OCI-LY1 (cell line): ENCODE data around the gene SULT2B1.

Experiments
- EZH2 ChIP-seq: fragments of 200-600 bp; sonication (generic), shearing (Covaris generic); IDR thresholded peaks from 2 replicates; pipeline ENCODE4 v1.8.0; 2017; ENCODE audit warnings: borderline replicate concordance, mixed run types, mild to moderate bottlenecking, antibody characterized with exemption, low read length, moderate library complexity, mixed read lengths
- TF ChIP-seq, protein P1 (sequence below): fragments of 200-600 bp; sonication (generic), shearing (Covaris generic); IDR thresholded peaks from 2 replicates; pipeline ENCODE4 v1.5.1; 2017; ENCODE audit warnings: mild to moderate bottlenecking, antibody characterized with exemption, low read length, moderate library complexity, mixed read lengths

DNA sequence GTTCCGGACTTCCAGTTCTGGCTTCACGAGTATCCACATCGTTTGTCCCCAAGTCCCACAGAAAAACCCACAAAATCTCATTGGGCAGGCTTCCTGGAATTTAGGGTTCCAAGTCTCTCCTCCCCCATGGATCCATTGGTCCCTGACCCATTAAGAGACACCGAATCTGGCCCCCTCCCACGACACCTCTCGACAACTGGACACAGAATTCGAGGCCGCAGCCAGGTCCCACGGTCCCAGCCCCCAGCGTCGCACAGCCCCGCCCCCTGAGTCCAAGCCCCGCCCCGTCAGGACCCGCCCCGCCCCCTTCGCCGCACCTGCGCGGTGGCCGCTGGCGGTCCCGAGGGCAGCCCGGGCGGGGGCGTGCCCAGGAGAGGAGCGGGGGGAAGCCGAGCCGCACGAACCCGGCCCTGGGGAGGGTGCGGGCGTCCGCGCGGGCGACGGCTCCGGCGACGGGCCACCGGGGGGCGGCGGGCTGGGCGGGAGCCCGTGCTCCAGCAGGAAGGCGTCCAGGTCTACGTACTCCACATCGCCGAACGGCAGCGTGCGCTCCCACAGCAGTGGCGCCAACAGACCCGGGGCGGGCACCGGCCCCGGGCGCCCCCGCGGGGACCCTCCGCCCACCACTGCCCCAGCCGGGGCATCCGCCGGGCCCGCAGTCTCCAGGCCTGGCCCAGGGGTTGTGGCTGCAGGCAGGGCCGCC lies 83.4 kb downstream of the SULT2B1 start:
- TF ChIP-seq, protein P1, sequence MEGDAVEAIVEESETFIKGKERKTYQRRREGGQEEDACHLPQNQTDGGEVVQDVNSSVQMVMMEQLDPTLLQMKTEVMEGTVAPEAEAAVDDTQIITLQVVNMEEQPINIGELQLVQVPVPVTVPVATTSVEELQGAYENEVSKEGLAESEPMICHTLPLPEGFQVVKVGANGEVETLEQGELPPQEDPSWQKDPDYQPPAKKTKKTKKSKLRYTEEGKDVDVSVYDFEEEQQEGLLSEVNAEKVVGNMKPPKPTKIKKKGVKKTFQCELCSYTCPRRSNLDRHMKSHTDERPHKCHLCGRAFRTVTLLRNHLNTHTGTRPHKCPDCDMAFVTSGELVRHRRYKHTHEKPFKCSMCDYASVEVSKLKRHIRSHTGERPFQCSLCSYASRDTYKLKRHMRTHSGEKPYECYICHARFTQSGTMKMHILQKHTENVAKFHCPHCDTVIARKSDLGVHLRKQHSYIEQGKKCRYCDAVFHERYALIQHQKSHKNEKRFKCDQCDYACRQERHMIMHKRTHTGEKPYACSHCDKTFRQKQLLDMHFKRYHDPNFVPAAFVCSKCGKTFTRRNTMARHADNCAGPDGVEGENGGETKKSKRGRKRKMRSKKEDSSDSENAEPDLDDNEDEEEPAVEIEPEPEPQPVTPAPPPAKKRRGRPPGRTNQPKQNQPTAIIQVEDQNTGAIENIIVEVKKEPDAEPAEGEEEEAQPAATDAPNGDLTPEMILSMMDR: no peak
- no peak for TF ChIP-seq EZH2
